Hair follicular keratinocyte (primary cell): ENCODE measurements around the gene ATF7IP. TPM values are rescaled to one million over a fixed set of nuclear protein-coding genes. Genes with fewer than 3 reads are reported as not detected.

Source experiments
- total RNA-seq: library from RNA; depleted of rRNA; stranded (reverse); fragments of >200 nt; gene quantifications from 2 replicates; pipeline ENCODE4 v1.2.3, GENCODE V29; 2015

ATF7IP gene
- 11.6 and 20.2 TPM in 2 replicates for total RNA-seq

DNA sequence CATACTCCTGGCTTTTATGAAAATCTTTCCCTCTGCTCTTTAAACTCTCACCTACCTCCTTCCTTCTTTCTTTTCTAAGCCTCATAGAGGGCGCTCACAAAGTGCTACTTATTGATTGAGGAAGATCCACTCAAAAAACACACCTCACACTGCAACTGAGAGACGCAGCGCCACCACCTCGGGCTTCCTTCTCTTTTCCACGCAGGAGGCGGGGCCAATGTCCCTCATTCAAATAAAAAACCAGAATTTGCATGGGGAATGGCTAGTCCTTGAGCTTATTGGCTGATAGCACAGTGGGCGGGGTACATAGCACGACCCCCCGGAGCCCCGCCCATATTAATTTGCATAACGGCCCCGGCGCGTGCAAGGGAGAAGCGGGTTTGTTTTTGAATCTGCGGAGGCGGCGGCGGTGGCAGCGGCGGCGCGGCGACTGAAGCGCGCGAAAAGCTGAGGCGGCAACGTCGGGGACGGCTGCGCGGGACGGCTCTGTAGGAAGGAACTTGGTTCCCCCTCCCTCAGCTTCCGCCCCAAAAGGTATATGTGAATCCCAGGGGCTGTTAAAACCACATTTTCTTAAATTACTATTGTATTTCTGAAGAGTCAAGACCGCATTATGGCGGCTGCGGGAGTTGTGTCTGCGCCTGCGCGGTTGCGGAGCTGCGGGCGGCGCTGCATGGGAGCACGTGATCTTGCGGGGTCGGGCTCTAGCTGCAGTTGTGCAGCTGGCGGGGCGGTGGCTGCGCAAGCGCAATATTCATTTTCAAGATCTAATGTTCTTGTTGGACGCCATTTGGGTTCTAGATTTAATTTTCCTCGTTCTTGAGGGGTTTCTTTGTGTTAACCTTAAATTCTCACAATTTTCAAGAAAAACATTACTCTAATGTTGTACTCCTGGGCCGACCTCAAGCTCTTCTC lies at the start of gene ATF7IP:
Gene ATF7IP, plus strand, starts transcription at position 389 of the 915 bp plus-strand sequence. CDS start 58,234 bp downstream, outside the sequence.

Other genes with a start within 250 kb of the ATF7IP start
- under 0.01 and 1.1 TPM in 2 replicates for gene PLBD1, start 202.2 kb downstream of the ATF7IP start, total RNA-seq